HG02973 (cell line): Measurements from ENCODE around the gene CDH5.

ENCODE experiments used
- ATAC-seq: cut with Tn5 transposase; IDR thresholded peaks from one replicate; pipeline ENCODE4 v1.9.1; 2021; ENCODE audit warnings: moderate library complexity; ENCODE audit not compliant: unreplicated experiment

Gene CDH5

GRCh38 chr16:66354034-66354909 is 12.2 kb upstream of the CDH5 start:
- no peak for ATAC-seq

GRCh38 chr16:66355526-66355925 is 11.0 kb upstream of the CDH5 start:
- no peak for ATAC-seq

- ATAC-seq = no peak
These were observed 9.0 kb upstream of the CDH5 start for GRCh38 chr16:66357523-66357928.

GRCh38 chr16:66358231-66358630 is 8.3 kb upstream of the CDH5 start:
- ATAC-seq = no peak

GRCh38 chr16:66359012-66359411 is 7.5 kb upstream of the CDH5 start:
- ATAC-seq = no peak

GRCh38 chr16:66359811-66360608 is 6.5 kb upstream of the CDH5 start:
- ATAC-seq = no peak

- ATAC-seq = no peak
These were observed 5.7 kb upstream of the CDH5 start for GRCh38 chr16:66360624-66361324.

GRCh38 chr16:66361604-66362135 is 4.8 kb upstream of the CDH5 start:
- no peak for ATAC-seq

- no peak for ATAC-seq
These were observed 3.2 kb upstream of the CDH5 start for GRCh38 chr16:66363211-66363777.

- no peak for ATAC-seq
These were observed 2.2 kb upstream of the CDH5 start for GRCh38 chr16:66364117-66364958.

- ATAC-seq = no peak
These were observed 1.6 kb upstream of the CDH5 start for GRCh38 chr16:66364959-66365306.

GRCh38 chr16:66365651-66366050 is 840 bp upstream of the CDH5 start:
- no peak for ATAC-seq

- no peak for ATAC-seq
These were observed 1.7 kb downstream of the CDH5 start for GRCh38 chr16:66367968-66368891.

GRCh38 chr16:66369055-66369592 is 2.6 kb downstream of the CDH5 start:
- ATAC-seq = no peak

- no peak for ATAC-seq
These were observed 4.5 kb downstream of the CDH5 start for GRCh38 chr16:66370786-66371684.

GRCh38 chr16:66372078-66372897 is 5.8 kb downstream of the CDH5 start:
- ATAC-seq = no peak

- ATAC-seq = no peak
These were observed 6.3 kb downstream of the CDH5 start for GRCh38 chr16:66372898-66373155.
